Activated naive CD4-positive, alpha-beta T cell treated with anti-CD3 and anti-CD28 coated beads, Interleukin-2, amount 10 ng/mL, durations not matched to agents 5 hours and 36 hours (primary cell): ENCODE results near the gene TSPAN7. TPM values are rescaled to one million over a fixed set of nuclear protein-coding genes. Genes with fewer than 3 reads are reported as not detected.

Experiments used
- total RNA-seq, 2 experiments: library from RNA; stranded (reverse); gene quantifications; one replicate each; pipeline ENCODE4 v1.2.3, GENCODE V29; 2021

TSPAN7 gene
- not detected for total RNA-seq

GRCh38 chrX:38561126-38561868 lies at the start of gene TSPAN7:
TSPAN7 (plus strand) TSS chrX:38561542; CDS start chrX:38561547, 5 bp downstream.

Other genes starting within 250 kb of the TSPAN7 start
- 1 to 10 TPM; 4.4 to 5.8 TPM for gene RPGR, start 234.0 kb upstream of the TSPAN7 start, total RNA-seq
- gene OTC, start 208.9 kb upstream of the TSPAN7 start, total RNA-seq, result not detected
- 10 to 100 TPM; 60.9 to 61.8 TPM for gene MID1IP1, start 239.9 kb downstream of the TSPAN7 start, total RNA-seq